Measurements from ENCODE around the gene CLMP. TPM values are rescaled to one million over a fixed set of nuclear protein-coding genes. Genes with fewer than 3 reads are reported as not detected.

Gene CLMP
- total RNA-seq, 1 experiment from 2014 or later, result 3.2 TPM

GRCh38 chr11:123158033-123159003 lies 36.7 kb downstream of the CLMP start:
- Histone ChIP-seq H3K27ac (ENCODE audit: low read depth, low read length) (no peak overlapping the region), H3K79me2 (ENCODE audit: insufficient read depth, low read length) (no peaks in the 10 kb centered on the region), H3K4me1 (ENCODE audit: control insufficient read depth in 1 of 2, insufficient read depth in 2 of 2, low read length in 2 of 2) (peaks cover 7 to 12% of the 10 kb centered on the region in 2 experiments), H3K9ac (ENCODE audit: low read length) (no peak overlapping the region), H2AFZ (ENCODE audit: low read depth, low read length, poor library complexity, severe bottlenecking) (no peak overlapping the region), H3K9me2 (ENCODE audit: insufficient read depth) (no peaks in the 10 kb centered on the region), H3K9me3 (ENCODE audit: control insufficient read depth in 1 of 2, insufficient read depth in 1 of 2, low read depth in 1 of 2, low read length in 2 of 2) (peaks cover 0 to 6% of the 10 kb centered on the region in 2 experiments; a peak in 1 of 4 replicates), H3K36me3 (ENCODE audit: control insufficient read depth in 1 of 2, insufficient read depth in 2 of 2, low read length in 2 of 2) (no peaks in the 10 kb centered on the region), H3K4me2 (ENCODE audit: low read length) (no peak overlapping the region), H3K4me3 (replicated peaks in 1 of 2; ENCODE audit: low read depth in 1 of 2, low read length in 2 of 2) (no peak overlapping the region), H3K27me3 (ENCODE audit: insufficient read depth, low read length) (no peaks in the 10 kb centered on the region), H4K20me1 (ENCODE audit: insufficient read depth) (no peaks in the 10 kb centered on the region)
- ATAC-seq (no peak), DNase-seq (ENCODE audit: low read depth, low spot score) (no peak)
- ChIA-PET CTCF (no interaction called here), RAD21 (ENCODE audit: low non-redundant PET in 1 of 2, low total read pairs in 2 of 2, uncharacterized antibody in 2 of 2, unreplicated experiment in 2 of 2) (no interaction called here), POLR2A (no interaction called here)
- no TSS peak for BruUV-seq (replicated peaks)
- TF ChIP-seq CBX3 (IDR thresholded peaks at IDR 0.05; ENCODE audit: low read depth) (no peak), REST (IDR thresholded peaks at IDR 0.05; ENCODE audit: low read depth) (no peak), CTCF (IDR thresholded peaks at IDR 0.05 in 2 of 3, conservative IDR thresholded peaks at IDR 0.05 in 1 of 3; ENCODE audit: borderline replicate concordance in 1 of 3, insufficient read depth in 1 of 3, low read depth in 2 of 3, low read length in 2 of 3) (no peak), EGR1 (IDR thresholded peaks at IDR 0.05; ENCODE audit: low read depth) (no peak)
- intact Hi-C loops (cut with micrococcal nuclease), result no loop called here

All from HCT116 (cell line).